ENCODE data around the gene NPEPPS.

Gene NPEPPS

GRCh38 chr17:47669081-47669480 lies 138.2 kb downstream of the NPEPPS start:
- DNase-seq = no peak

GRCh38 chr17:47670064-47670463 lies 139.2 kb downstream of the NPEPPS start:
- DNase-seq = no peak

Measured in NCI-H69 (cell line).